B cell (primary cell): Measurements from ENCODE around the gene TSPAN1. TPM values are rescaled to one million over a fixed set of nuclear protein-coding genes. Genes with fewer than 3 reads are reported as not detected.

Experiments used
- ATAC-seq: fragments of 200-7000 bp; cut with Tn5 transposase; one replicate; pipeline ENCODE4 v1.10.0; 2021; ENCODE audit warnings: low read depth, mild to moderate bottlenecking, moderate number of reproducible peaks, moderate library complexity
- CTCF ChIA-PET: fragments of 350-600 bp; sonication (Branson Sonifier 250); formaldehyde crosslinking; loops from one replicate; lab custom pipeline; 2021; ENCODE audit warnings: antibody characterized with exemption, inconsistent platforms; lab: Charles Lee
- POLR2A ChIA-PET: fragments of 350-600 bp; sonication (Branson Sonifier 250); formaldehyde crosslinking; loops from one replicate; lab custom pipeline; 2021; ENCODE audit warnings: antibody characterized with exemption; lab: Charles Lee
- DNase-seq: peaks from one replicate; pipeline ENCODE4 v3.0.0; 2013
- H2AFZ ChIP-seq: 2 replicates; pipeline ENCODE4 v1.6.1; 2012; ENCODE audit warnings: mild to moderate bottlenecking, low read depth, low read length; ENCODE audit not compliant: insufficient read depth, poor library complexity, severe bottlenecking
- H3K27ac ChIP-seq, 2 donors: 1 replicate in 1 of 2; 2 replicates in 1 of 2; pipeline ENCODE4 v1.5.1; 2012 to 2013; ENCODE audit warnings: low read length in 2 of 2, mild to moderate bottlenecking in 2 of 2, moderate library complexity in 1 of 2
- H3K27me3 ChIP-seq, 4 experiments: fragments of 200-600 bp in 1 of 4; sonication (generic) in 1 of 4; replicated peaks in 1 of 4; 1 replicate in 2 of 4; 2 replicates in 2 of 4; pipeline versions ENCODE4 v1.6.1 to v1.7.0; 2013 to 2016; ENCODE audit warnings: low read length in 3 of 4, mild to moderate bottlenecking in 2 of 4, mixed read lengths in 1 of 4, moderate library complexity in 1 of 4; ENCODE audit not compliant: insufficient read depth in 4 of 4, control insufficient read depth in 3 of 4; ENCODE audit errors: control extremely low read depth in 1 of 4
- H3K36me3 ChIP-seq, 2 experiments: replicated peaks in 1 of 2; 1 replicate in 1 of 2; 2 replicates in 1 of 2; pipeline versions ENCODE4 v1.6.1 to v1.7.1; 2013; ENCODE audit warnings: low read length in 1 of 2; ENCODE audit not compliant: insufficient read depth in 2 of 2, control insufficient read depth in 1 of 2; ENCODE audit errors: control extremely low read depth in 1 of 2, extremely low read depth in 1 of 2
- H3K4me1 ChIP-seq, 2 donors: fragments of 200-600 bp in 1 of 2; sonication (generic) in 1 of 2; 1 replicate in 1 of 2; 2 replicates in 1 of 2; pipeline versions ENCODE4 v1.5.1 to v1.6.1; 2013 to 2017; ENCODE audit warnings: low read length in 2 of 2; ENCODE audit not compliant: control insufficient read depth in 2 of 2, insufficient read depth in 2 of 2
- H3K4me2 ChIP-seq: replicated peaks from 2 replicates; pipeline ENCODE3; 2012; ENCODE audit warnings: mild to moderate bottlenecking, low read depth, low read length; ENCODE audit not compliant: poor library complexity, severe bottlenecking
- H3K4me3 ChIP-seq, 5 experiments: fragments of 200-600 bp in 1 of 5; sonication (generic) in 1 of 5; 1 replicate in 3 of 5; 2 replicates in 2 of 5; pipeline versions ENCODE4 v1.5.1 to v1.7.0; 2011 to 2016; ENCODE audit warnings: low read length in 4 of 5, mild to moderate bottlenecking in 4 of 5, low read depth in 2 of 5, control low read depth in 1 of 5, moderate library complexity in 1 of 5; ENCODE audit not compliant: insufficient read depth in 1 of 5; ENCODE audit errors: control extremely low read depth in 1 of 5, extremely low read depth in 1 of 5
- H3K79me2 ChIP-seq: fragments of 200-600 bp; sonication (generic); one replicate; pipeline ENCODE4 v1.6.0; 2016; ENCODE audit warnings: low read length; ENCODE audit not compliant: control insufficient read depth, insufficient read depth
- H3K9ac ChIP-seq: fragments of 200-600 bp; sonication (generic); 2 replicates; pipeline ENCODE4 v1.6.1; 2017; ENCODE audit warnings: mild to moderate bottlenecking, low read length, moderate library complexity
- H3K9me3 ChIP-seq, 3 donors: one replicate each; pipeline versions ENCODE4 v1.6.1 to v1.7.1; 2013; ENCODE audit warnings: low read length in 2 of 3; ENCODE audit not compliant: control insufficient read depth in 2 of 3, insufficient read depth in 1 of 3; ENCODE audit errors: control extremely low read depth in 1 of 3
- H4K20me1 ChIP-seq: 2 replicates; pipeline ENCODE4 v1.6.0; 2012; ENCODE audit warnings: mild to moderate bottlenecking, low read length; ENCODE audit not compliant: insufficient read depth, control insufficient read depth, poor library complexity, severe bottlenecking
- H3K27ac Mint-ChIP-seq: one replicate; pipeline ENCODE4 v1.8.0; 2021; ENCODE audit warnings: mixed read lengths
- H3K27me3 Mint-ChIP-seq: one replicate; pipeline ENCODE4 v1.8.0; 2021; ENCODE audit warnings: mixed read lengths
- H3K4me1 Mint-ChIP-seq: one replicate; pipeline ENCODE4 v1.8.0; 2021; ENCODE audit warnings: mixed read lengths
- H3K4me3 Mint-ChIP-seq: one replicate; pipeline ENCODE4 v1.8.0; 2021; ENCODE audit warnings: mixed read lengths
- H3K9me3 Mint-ChIP-seq: one replicate; pipeline ENCODE4 v1.8.0; 2022; ENCODE audit warnings: mixed read lengths; ENCODE audit not compliant: insufficient read depth
- CTCF ChIP-seq: fragments of 200-600 bp; IDR thresholded peaks from one replicate; pipeline ENCODE4 v1.8.0; 2022; ENCODE audit warnings: antibody characterized with exemption, mild to moderate bottlenecking
- EZH2 ChIP-seq: IDR thresholded peaks from 2 replicates; pipeline ENCODE4 v1.6.1; 2012; ENCODE audit warnings: borderline replicate concordance, low read depth, mild to moderate bottlenecking, moderate library complexity, low read length; ENCODE audit not compliant: insufficient read depth, poor library complexity, severe bottlenecking
- WGBS: methylation state at CpG from one replicate; pipeline ENCODE4 v1.1.5; 2013; ENCODE audit warnings: missing lambda C conversion rate; ENCODE audit not compliant: insufficient coverage; 5-methylcytosine and 5-hydroxymethylcytosine counted together
- intact Hi-C: fragments of 100-400 bp; cut with micrococcal nuclease; formaldehyde crosslinking; loops from one replicate; pipeline ENCODE4 v1.10.0; 2022
- polyA plus RNA-seq: library from polyadenylated mRNA; depleted of rRNA; stranded (reverse); fragments of >200 nt; gene quantifications from 2 replicates; pipeline ENCODE4 v1.2.3, GENCODE V29; 2012
- total RNA-seq, 2 donors: library from RNA; stranded (reverse); fragments of 120-200 nt in 1 of 2; gene quantifications; 1 replicate in 1 of 2; 2 replicates in 1 of 2; pipeline versions ENCODE4 v1.2.3 to v1.2.4, GENCODE V29; 2013 to 2022

TSPAN1 gene
- total and polyA plus RNA-seq, 2 donors (not counting 1 experiment from before 2014, with no cell fraction given): not detected

DNA sequence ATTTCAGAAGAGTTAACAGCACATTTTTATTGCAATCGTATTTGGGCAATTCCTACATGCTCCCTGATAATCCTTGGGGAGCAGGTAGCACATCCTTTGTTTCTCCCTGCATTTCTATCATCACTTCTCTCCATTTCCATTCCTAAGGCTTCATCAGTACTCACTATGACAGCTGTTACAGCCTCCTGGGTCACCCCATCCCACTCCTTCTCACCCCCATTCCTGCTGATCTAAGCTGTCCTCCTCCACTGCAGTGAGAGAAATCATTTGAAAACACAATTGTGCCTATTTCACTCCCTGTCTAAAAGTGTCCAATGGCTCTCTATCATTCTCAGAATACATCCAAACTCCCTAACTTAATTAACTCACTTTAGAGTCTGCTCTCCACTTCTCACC is 17.0 kb upstream of the TSPAN1 start:
- Mint-ChIP-seq H3K4me3 (no peak overlapping the region), H3K9me3 (no peaks in the 10 kb centered on the region), H3K4me1 (no peaks in the 10 kb centered on the region), H3K27me3 (peaks cover 4% of the 10 kb centered on the region), H3K27ac (no peak overlapping the region)
- H3K36me3 ChIP-seq: no peaks in the 10 kb centered on the region
- intact Hi-C loops: no loop called here
- ChIA-PET POLR2A (no interaction called here), CTCF (interaction anchor here (0.9 to 1.2 kb wide), 2 partner anchors 9 to 24 kb away, joined by 3 to 4 read pairs; no protein-coding TSS in a partner anchor)
- ATAC-seq (no peak), DNase-seq (no peak)
- H2AFZ ChIP-seq: no peak overlapping the region
- H3K9ac ChIP-seq: no peak overlapping the region
- no peak overlapping the region for H3K4me2 ChIP-seq
- 67% methylated on average over 1 of the region's 1 CpG for WGBS
- TF ChIP-seq CTCF: no peak
- TF ChIP-seq EZH2: no peak
- no peaks in the 10 kb centered on the region for H3K4me1 ChIP-seq
- H3K4me3 ChIP-seq: no peak overlapping the region
- H4K20me1 ChIP-seq: no peaks in the 10 kb centered on the region
- no peaks in the 10 kb centered on the region for H3K79me2 ChIP-seq
- peaks cover 0 to 3% (median 0%) of the 10 kb centered on the region in 3 donors for H3K9me3 ChIP-seq
- H3K27ac ChIP-seq: no peak overlapping the region
- H3K27me3 ChIP-seq: peaks cover 0 to 3% (median 0%) of the 10 kb centered on the region in 4 experiments

- POLR2A ChIA-PET: no interaction called here
- 93% methylated on average over 7 of the region's 13 CpGs for WGBS
- no peaks in the 10 kb centered on the region for H3K79me2 ChIP-seq
- Mint-ChIP-seq H3K27ac (no peak overlapping the region), H3K9me3 (no peaks in the 10 kb centered on the region), H3K4me3 (no peak overlapping the region), H3K27me3 (peaks cover 4% of the 10 kb centered on the region), H3K4me1 (no peaks in the 10 kb centered on the region)
- no peak overlapping the region for H3K27ac ChIP-seq
- H3K4me1 ChIP-seq: no peaks in the 10 kb centered on the region
- TF ChIP-seq EZH2: no peak
- no peak for TF ChIP-seq CTCF
- H2AFZ ChIP-seq: no peak overlapping the region
- no peak overlapping the region for H3K4me3 ChIP-seq
- CTCF ChIA-PET: interaction anchor here (0.9 kb wide), 1 partner anchor 24 kb away, joined by 4 read pairs; no protein-coding TSS in a partner anchor
- H3K36me3 ChIP-seq: no peaks in the 10 kb centered on the region
- H3K4me2 ChIP-seq: no peak overlapping the region
- DNase-seq (no peak), ATAC-seq (no peak)
- no peaks in the 10 kb centered on the region for H4K20me1 ChIP-seq
- H3K9ac ChIP-seq: no peak overlapping the region
- intact Hi-C loops: no loop called here
- H3K27me3 ChIP-seq: peaks cover 0 to 3% (median 0%) of the 10 kb centered on the region in 4 experiments
- H3K9me3 ChIP-seq: peaks cover 0 to 3% (median 0%) of the 10 kb centered on the region in 3 donors
These were observed 16.3 kb upstream of the TSPAN1 start for GRCh38 chr1:46158312-46159281.
